ENCODE measurements around the gene CNKSR3. TPM values are rescaled to one million over a fixed set of nuclear protein-coding genes. Genes with fewer than 3 reads are reported as not detected.

CNKSR3 gene
- total and polyA plus RNA-seq, 2 experiments from 2014 or later = 1.9 to 5.7 TPM

DNA sequence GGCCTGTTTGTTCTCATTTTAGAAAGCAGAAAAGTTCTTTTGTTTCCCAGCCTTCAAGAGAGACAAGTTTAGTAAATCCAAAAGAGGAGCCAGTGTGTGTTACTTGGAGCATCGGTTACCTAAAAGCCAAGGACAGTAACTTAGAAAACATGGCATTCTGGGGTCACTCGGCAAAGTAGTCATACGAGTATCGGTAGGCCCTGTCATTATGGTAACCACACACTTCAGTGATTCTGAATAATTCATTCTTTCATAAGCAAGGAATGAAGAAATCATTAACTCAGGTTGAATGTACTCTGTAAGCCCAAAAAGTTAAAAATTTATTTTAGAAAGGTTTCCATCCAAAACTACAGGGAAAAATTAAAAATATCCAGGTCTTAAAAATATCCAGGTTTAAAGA, 34.0 kb downstream of the CNKSR3 start (continued):
- TF ChIP-seq, protein P1, sequence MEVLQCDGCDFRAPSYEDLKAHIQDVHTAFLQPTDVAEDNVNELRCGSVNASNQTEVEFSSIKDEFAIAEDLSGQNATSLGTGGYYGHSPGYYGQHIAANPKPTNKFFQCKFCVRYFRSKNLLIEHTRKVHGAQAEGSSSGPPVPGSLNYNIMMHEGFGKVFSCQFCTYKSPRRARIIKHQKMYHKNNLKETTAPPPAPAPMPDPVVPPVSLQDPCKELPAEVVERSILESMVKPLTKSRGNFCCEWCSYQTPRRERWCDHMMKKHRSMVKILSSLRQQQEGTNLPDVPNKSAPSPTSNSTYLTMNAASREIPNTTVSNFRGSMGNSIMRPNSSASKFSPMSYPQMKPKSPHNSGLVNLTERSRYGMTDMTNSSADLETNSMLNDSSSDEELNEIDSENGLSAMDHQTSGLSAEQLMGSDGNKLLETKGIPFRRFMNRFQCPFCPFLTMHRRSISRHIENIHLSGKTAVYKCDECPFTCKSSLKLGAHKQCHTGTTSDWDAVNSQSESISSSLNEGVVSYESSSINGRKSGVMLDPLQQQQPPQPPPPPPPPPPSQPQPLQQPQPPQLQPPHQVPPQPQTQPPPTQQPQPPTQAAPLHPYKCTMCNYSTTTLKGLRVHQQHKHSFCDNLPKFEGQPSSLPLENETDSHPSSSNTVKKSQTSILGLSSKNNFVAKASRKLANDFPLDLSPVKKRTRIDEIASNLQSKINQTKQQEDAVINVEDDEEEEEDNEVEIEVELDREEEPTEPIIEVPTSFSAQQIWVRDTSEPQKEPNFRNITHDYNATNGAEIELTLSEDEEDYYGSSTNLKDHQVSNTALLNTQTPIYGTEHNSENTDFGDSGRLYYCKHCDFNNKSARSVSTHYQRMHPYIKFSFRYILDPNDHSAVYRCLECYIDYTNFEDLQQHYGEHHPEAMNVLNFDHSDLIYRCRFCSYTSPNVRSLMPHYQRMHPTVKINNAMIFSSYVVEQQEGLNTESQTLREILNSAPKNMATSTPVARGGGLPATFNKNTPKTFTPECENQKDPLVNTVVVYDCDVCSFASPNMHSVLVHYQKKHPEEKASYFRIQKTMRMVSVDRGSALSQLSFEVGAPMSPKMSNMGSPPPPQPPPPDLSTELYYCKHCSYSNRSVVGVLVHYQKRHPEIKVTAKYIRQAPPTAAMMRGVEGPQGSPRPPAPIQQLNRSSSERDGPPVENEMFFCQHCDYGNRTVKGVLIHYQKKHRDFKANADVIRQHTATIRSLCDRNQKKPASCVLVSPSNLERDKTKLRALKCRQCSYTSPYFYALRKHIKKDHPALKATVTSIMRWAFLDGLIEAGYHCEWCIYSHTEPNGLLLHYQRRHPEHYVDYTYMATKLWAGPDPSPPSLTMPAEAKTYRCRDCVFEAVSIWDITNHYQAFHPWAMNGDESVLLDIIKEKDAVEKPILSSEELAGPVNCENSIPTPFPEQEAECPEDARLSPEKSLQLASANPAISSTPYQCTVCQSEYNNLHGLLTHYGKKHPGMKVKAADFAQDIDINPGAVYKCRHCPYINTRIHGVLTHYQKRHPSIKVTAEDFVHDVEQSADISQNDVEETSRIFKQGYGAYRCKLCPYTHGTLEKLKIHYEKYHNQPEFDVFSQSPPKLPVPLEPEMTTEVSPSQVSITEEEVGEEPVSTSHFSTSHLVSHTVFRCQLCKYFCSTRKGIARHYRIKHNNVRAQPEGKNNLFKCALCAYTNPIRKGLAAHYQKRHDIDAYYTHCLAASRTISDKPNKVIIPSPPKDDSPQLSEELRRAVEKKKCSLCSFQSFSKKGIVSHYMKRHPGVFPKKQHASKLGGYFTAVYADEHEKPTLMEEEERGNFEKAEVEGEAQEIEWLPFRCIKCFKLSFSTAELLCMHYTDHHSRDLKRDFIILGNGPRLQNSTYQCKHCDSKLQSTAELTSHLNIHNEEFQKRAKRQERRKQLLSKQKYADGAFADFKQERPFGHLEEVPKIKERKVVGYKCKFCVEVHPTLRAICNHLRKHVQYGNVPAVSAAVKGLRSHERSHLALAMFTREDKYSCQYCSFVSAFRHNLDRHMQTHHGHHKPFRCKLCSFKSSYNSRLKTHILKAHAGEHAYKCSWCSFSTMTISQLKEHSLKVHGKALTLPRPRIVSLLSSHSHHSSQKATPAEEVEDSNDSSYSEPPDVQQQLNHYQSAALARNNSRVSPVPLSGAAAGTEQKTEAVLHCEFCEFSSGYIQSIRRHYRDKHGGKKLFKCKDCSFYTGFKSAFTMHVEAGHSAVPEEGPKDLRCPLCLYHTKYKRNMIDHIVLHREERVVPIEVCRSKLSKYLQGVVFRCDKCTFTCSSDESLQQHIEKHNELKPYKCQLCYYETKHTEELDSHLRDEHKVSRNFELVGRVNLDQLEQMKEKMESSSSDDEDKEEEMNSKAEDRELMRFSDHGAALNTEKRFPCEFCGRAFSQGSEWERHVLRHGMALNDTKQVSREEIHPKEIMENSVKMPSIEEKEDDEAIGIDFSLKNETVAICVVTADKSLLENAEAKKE (CRISPR knock-in tag; IDR thresholded peaks at IDR 0.05) = no peak
- TF ChIP-seq NANOG (IDR thresholded peaks at IDR 0.05; ENCODE audit: borderline replicate concordance) (no peak), POLR2AphosphoS5 (IDR thresholded peaks at IDR 0.05; ENCODE audit: low read depth) (no peak), EZH2 (IDR thresholded peaks at IDR 0.05; ENCODE audit: low read depth, unreplicated experiment) (no peak)
- TF ChIP-seq, protein P2, sequence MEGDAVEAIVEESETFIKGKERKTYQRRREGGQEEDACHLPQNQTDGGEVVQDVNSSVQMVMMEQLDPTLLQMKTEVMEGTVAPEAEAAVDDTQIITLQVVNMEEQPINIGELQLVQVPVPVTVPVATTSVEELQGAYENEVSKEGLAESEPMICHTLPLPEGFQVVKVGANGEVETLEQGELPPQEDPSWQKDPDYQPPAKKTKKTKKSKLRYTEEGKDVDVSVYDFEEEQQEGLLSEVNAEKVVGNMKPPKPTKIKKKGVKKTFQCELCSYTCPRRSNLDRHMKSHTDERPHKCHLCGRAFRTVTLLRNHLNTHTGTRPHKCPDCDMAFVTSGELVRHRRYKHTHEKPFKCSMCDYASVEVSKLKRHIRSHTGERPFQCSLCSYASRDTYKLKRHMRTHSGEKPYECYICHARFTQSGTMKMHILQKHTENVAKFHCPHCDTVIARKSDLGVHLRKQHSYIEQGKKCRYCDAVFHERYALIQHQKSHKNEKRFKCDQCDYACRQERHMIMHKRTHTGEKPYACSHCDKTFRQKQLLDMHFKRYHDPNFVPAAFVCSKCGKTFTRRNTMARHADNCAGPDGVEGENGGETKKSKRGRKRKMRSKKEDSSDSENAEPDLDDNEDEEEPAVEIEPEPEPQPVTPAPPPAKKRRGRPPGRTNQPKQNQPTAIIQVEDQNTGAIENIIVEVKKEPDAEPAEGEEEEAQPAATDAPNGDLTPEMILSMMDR (conservative IDR thresholded peaks at IDR 0.05; ENCODE audit: low read depth in 2 of 2) = no peak

DNA sequence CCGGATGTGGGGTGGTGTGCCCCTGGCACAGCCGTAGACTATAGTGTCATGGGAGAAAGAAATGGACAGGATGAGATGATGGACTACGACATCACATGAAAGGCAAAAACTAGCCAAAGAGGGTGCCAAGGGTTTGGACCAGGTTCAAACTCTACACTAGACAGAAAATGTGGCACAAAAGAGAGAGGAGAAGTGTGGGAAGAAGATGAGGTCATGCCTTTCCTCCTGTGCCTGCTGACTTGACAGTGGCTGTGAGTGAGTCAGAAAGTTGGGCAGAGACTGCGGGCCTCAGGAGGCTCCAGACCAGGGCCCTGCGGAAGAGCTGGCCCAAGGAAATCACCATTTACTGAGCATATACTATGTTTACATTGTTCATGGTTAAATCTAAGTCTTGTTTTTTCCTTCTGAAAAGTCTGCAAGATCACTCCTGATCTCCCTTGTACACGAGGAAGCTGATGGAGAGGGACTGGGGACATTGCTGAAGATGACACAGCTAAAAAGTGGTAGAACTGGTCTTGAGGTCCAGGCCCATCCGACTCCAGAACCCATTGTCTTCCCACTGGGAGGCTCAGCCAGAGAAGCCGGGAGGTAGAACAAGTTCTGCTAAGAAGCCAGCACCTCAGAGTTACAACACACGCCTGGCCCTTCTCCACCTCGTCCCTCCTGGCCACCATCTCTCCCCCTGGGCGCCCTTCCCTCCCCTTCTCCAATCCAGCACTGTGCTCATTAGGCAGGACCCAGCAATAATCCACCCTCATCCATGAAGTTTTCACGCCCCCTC, 35.6 kb downstream of the CNKSR3 start:
- H3K4me1 Mint-ChIP-seq = peaks cover 18% of the 10 kb centered on the region
- TF ChIP-seq NANOG (IDR thresholded peaks at IDR 0.05; ENCODE audit: borderline replicate concordance) (no peak), CREB1 (CRISPR knock-in tag; IDR thresholded peaks at IDR 0.05; ENCODE audit: low read depth) (no peak), ZNF114 (CRISPR knock-in tag; IDR thresholded peaks at IDR 0.05) (no peak)
- TF ChIP-seq, protein P3, sequence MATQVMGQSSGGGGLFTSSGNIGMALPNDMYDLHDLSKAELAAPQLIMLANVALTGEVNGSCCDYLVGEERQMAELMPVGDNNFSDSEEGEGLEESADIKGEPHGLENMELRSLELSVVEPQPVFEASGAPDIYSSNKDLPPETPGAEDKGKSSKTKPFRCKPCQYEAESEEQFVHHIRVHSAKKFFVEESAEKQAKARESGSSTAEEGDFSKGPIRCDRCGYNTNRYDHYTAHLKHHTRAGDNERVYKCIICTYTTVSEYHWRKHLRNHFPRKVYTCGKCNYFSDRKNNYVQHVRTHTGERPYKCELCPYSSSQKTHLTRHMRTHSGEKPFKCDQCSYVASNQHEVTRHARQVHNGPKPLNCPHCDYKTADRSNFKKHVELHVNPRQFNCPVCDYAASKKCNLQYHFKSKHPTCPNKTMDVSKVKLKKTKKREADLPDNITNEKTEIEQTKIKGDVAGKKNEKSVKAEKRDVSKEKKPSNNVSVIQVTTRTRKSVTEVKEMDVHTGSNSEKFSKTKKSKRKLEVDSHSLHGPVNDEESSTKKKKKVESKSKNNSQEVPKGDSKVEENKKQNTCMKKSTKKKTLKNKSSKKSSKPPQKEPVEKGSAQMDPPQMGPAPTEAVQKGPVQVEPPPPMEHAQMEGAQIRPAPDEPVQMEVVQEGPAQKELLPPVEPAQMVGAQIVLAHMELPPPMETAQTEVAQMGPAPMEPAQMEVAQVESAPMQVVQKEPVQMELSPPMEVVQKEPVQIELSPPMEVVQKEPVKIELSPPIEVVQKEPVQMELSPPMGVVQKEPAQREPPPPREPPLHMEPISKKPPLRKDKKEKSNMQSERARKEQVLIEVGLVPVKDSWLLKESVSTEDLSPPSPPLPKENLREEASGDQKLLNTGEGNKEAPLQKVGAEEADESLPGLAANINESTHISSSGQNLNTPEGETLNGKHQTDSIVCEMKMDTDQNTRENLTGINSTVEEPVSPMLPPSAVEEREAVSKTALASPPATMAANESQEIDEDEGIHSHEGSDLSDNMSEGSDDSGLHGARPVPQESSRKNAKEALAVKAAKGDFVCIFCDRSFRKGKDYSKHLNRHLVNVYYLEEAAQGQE (IDR thresholded peaks at IDR 0.05; ENCODE audit: unreplicated experiment) = no peak
- TF ChIP-seq, protein P4, sequence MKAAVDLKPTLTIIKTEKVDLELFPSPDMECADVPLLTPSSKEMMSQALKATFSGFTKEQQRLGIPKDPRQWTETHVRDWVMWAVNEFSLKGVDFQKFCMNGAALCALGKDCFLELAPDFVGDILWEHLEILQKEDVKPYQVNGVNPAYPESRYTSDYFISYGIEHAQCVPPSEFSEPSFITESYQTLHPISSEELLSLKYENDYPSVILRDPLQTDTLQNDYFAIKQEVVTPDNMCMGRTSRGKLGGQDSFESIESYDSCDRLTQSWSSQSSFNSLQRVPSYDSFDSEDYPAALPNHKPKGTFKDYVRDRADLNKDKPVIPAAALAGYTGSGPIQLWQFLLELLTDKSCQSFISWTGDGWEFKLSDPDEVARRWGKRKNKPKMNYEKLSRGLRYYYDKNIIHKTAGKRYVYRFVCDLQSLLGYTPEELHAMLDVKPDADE (IDR thresholded peaks at IDR 0.05) = no peak

More for the DNA sequence above, 35.6 kb downstream of the CNKSR3 start:
- Histone ChIP-seq H3K4me1 (ENCODE audit: insufficient read depth) (no peaks in the 10 kb centered on the region; the same call in 1 of the 2 replicates), H3K36me3 (ENCODE audit: insufficient read depth) (no peaks in the 10 kb centered on the region), H2AFZ (no peak overlapping the region), H3K9me2 (ENCODE audit: insufficient read depth) (0 out of 2 replicates have a peak, but pooled peaks cover 2% of the 10 kb centered on the region), H3K27me3 (ENCODE audit: insufficient read depth) (no peaks in the 10 kb centered on the region), H4K20me1 (replicated peaks; ENCODE audit: insufficient read depth) (peaks cover 2% of the 10 kb centered on the region; the same call in 1 of the 2 replicates), H3K4me2 (no peak overlapping the region), H3K79me2 (replicated peaks; ENCODE audit: insufficient read depth) (no peaks in the 10 kb centered on the region; the same call in 1 of the 2 replicates), H3F3A (replicated peaks; ENCODE audit: low read depth) (no peaks in the 10 kb centered on the region), H3K4me3 (no peak overlapping the region), H3K27ac (ENCODE audit: low read depth) (no peak overlapping the region)
- Mint-ChIP-seq H3K9me3 (peaks cover 7% of the 10 kb centered on the region; the same call in 2 of the 3 replicates), H3K27me3 (ENCODE audit: insufficient read depth, low read depth, poor library complexity) (peaks cover 3% of the 10 kb centered on the region), H3K36me3 (ENCODE audit: low read depth) (peaks cover 6% of the 10 kb centered on the region; the same call in 2 of the 3 replicates), H3K27ac (peak overlapping the region; percentile 57; the same call in 1 of the 2 replicates), H3K4me3 (no peak overlapping the region)
- no peak for ATAC-seq
- DNase-seq (ENCODE audit: low spot score) = no peak

All from GM23338 (cell line).